Neural cell (in vitro differentiated cells): Measurements from ENCODE around the gene RUNX1. TPM values are rescaled to one million over a fixed set of nuclear protein-coding genes. Genes with fewer than 3 reads are reported as not detected.

Experiments used
- H2AFZ ChIP-seq: fragments of 200-600, 300-800 bp; sonication (generic), shearing (Covaris generic); 2 replicates; pipeline ENCODE4 v1.6.0; 2014; ENCODE audit warnings: low read depth, mild to moderate bottlenecking, antibody characterized with exemption, low read length, moderate library complexity
- H3F3A ChIP-seq: fragments of 200-600 bp; shearing (Covaris generic); 2 replicates; pipeline ENCODE4 v1.6.1; 2016; ENCODE audit warnings: mild to moderate bottlenecking, moderate library complexity, mixed read lengths, antibody characterized with exemption, low read length; ENCODE audit not compliant: insufficient read depth, poor library complexity, severe bottlenecking
- H3K27ac ChIP-seq: fragments of 200-600, 300-800 bp; sonication (generic), shearing (Covaris generic); 2 replicates; pipeline ENCODE4 v1.5.1; 2014; ENCODE audit warnings: mild to moderate bottlenecking, low read length, moderate library complexity
- H3K27me3 ChIP-seq: fragments of 300-800, 200-600 bp; sonication (generic), shearing (Covaris generic); 2 replicates; pipeline ENCODE4 v1.6.0; 2014; ENCODE audit warnings: mild to moderate bottlenecking, low read depth, low read length, moderate library complexity; ENCODE audit not compliant: insufficient read depth
- H3K36me3 ChIP-seq: fragments of 300-800, 200-600 bp; sonication (generic), shearing (Covaris generic); 2 replicates; pipeline ENCODE4 v1.5.1; 2014; ENCODE audit warnings: mild to moderate bottlenecking, antibody characterized with exemption, low read length, moderate library complexity; ENCODE audit not compliant: insufficient read depth
- H3K4me2 ChIP-seq: fragments of 300-800, 200-600 bp; sonication (generic), shearing (Covaris generic); 2 replicates; pipeline ENCODE4 v1.6.0; 2014; ENCODE audit warnings: mild to moderate bottlenecking, low read length
- H3K4me3 ChIP-seq: fragments of 300-800, 200-600 bp; sonication (generic), shearing (Covaris generic); 2 replicates; pipeline ENCODE4 v1.5.1; 2014; ENCODE audit warnings: mild to moderate bottlenecking, low read length, moderate library complexity
- H3K79me2 ChIP-seq: fragments of 200-600 bp; shearing (Covaris generic); replicated peaks from 2 replicates; pipeline ENCODE4 v1.6.0; 2014; ENCODE audit warnings: mild to moderate bottlenecking, low read length, moderate library complexity; ENCODE audit not compliant: insufficient read depth
- H3K9ac ChIP-seq: fragments of 300-800, 200-600 bp; sonication (generic), shearing (Covaris generic); 2 replicates; pipeline ENCODE4 v1.6.1; 2016; ENCODE audit warnings: mild to moderate bottlenecking, low read length, mixed read lengths
- H3K9me2 ChIP-seq: fragments of 200-600 bp; shearing (Covaris generic); 2 replicates; pipeline ENCODE4 v1.6.1; 2016; ENCODE audit warnings: mild to moderate bottlenecking, low read length, mixed read lengths; ENCODE audit not compliant: insufficient read depth
- H3K9me3 ChIP-seq: fragments of 200-600, 300-800 bp; sonication (generic), shearing (Covaris generic); 2 replicates; pipeline ENCODE4 v1.6.1; 2016; ENCODE audit warnings: mild to moderate bottlenecking, mixed run types, low read length, moderate library complexity, mixed read lengths
- H4K20me1 ChIP-seq: fragments of 200-600 bp; shearing (Covaris generic); 2 replicates; pipeline ENCODE4 v1.6.1; 2016; ENCODE audit warnings: mild to moderate bottlenecking, mixed run types; ENCODE audit not compliant: insufficient read depth
- CTCF ChIP-seq: fragments of 450-650 bp; IDR thresholded peaks from 2 replicates; pipeline ENCODE4 v1.5.1; 2014; ENCODE audit warnings: antibody characterized with exemption, mild to moderate bottlenecking, moderate library complexity; ENCODE audit not compliant: poor library complexity, severe bottlenecking
- EP300 ChIP-seq: fragments of 450-650 bp; conservative IDR thresholded peaks from 2 replicates; pipeline ENCODE4 v1.6.1; 2014; ENCODE audit warnings: antibody characterized with exemption, mild to moderate bottlenecking, moderate library complexity; ENCODE audit not compliant: poor library complexity, severe bottlenecking
- EZH2 ChIP-seq: fragments of 200-600, 300-800 bp; shearing (Covaris generic), sonication (generic); IDR thresholded peaks from 2 replicates; pipeline ENCODE4 v1.6.1; 2014; ENCODE audit warnings: antibody characterized with exemption, low read length, borderline replicate concordance, mild to moderate bottlenecking; ENCODE audit not compliant: insufficient read depth, poor library complexity, severe bottlenecking
- MXI1 ChIP-seq: fragments of 450-650 bp; conservative IDR thresholded peaks from 2 replicates; pipeline ENCODE4 v1.6.1; 2014; ENCODE audit warnings: antibody characterized with exemption, mild to moderate bottlenecking; ENCODE audit not compliant: poor library complexity, severe bottlenecking
- POLR2AphosphoS5 ChIP-seq: IDR thresholded peaks from 2 replicates; pipeline ENCODE4 v1.6.1; 2012
- RAD21 ChIP-seq: fragments of 450-650 bp; conservative IDR thresholded peaks from 2 replicates; pipeline ENCODE4 v1.6.1; 2014; ENCODE audit warnings: antibody characterized with exemption, mild to moderate bottlenecking, moderate library complexity
- REST ChIP-seq: IDR thresholded peaks from 2 replicates; pipeline ENCODE4 v1.6.1; 2012; ENCODE audit warnings: borderline replicate concordance
- SMC3 ChIP-seq: fragments of 450-650 bp; conservative IDR thresholded peaks from 2 replicates; pipeline ENCODE4 v1.6.1; 2014; ENCODE audit warnings: antibody characterized with exemption, mild to moderate bottlenecking, moderate library complexity; ENCODE audit not compliant: poor library complexity
- TAF1 ChIP-seq: IDR thresholded peaks from 2 replicates; pipeline ENCODE4 v1.6.1; 2012; ENCODE audit warnings: low read depth
- polyA plus RNA-seq: library from polyadenylated mRNA; depleted of rRNA; stranded (reverse); fragments of >200 nt; gene quantifications from 2 replicates; pipeline ENCODE4 v1.2.3, GENCODE V29; 2014

The RUNX1 gene
- polyA plus RNA-seq, 1 donor from 2014 or later: not detected

- TF ChIP-seq EZH2 (no peak), TAF1 (no peak), EP300 (no peak), POLR2AphosphoS5 (no peak), REST (no peak), CTCF (no peak), SMC3 (no peak), MXI1 (no peak), RAD21 (no peak)
- Histone ChIP-seq H3K36me3 (no peaks in the 10 kb centered on the region), H3K4me3 (no peak overlapping the region), H3K27me3 (no peaks in the 10 kb centered on the region), H3K79me2 (no peaks in the 10 kb centered on the region), H3F3A (no peaks in the 10 kb centered on the region), H3K27ac (no peak overlapping the region), H3K9me2 (no peaks in the 10 kb centered on the region), H3K4me2 (no peak overlapping the region), H4K20me1 (no peaks in the 10 kb centered on the region), H3K9me3 (no peaks in the 10 kb centered on the region), H3K9ac (no peak overlapping the region), H2AFZ (no peak overlapping the region)
Measured at GRCh38 chr21:34991366-34991957, 57.6 kb downstream of the RUNX1 start.

- Histone ChIP-seq H2AFZ (no peak overlapping the region), H3K4me2 (no peak overlapping the region), H3K27ac (no peak overlapping the region), H3K9me2 (no peaks in the 10 kb centered on the region), H3K27me3 (no peaks in the 10 kb centered on the region), H3K79me2 (no peaks in the 10 kb centered on the region), H3F3A (no peaks in the 10 kb centered on the region), H3K9me3 (no peaks in the 10 kb centered on the region), H3K36me3 (no peaks in the 10 kb centered on the region), H3K9ac (no peak overlapping the region), H4K20me1 (no peaks in the 10 kb centered on the region), H3K4me3 (no peak overlapping the region)
- TF ChIP-seq RAD21: no peak
- TF ChIP-seq REST: no peak
- TF ChIP-seq POLR2AphosphoS5: no peak
- no peak for TF ChIP-seq EP300
- no peak for TF ChIP-seq TAF1
- TF ChIP-seq MXI1: no peak
- no peak for TF ChIP-seq SMC3
- TF ChIP-seq CTCF: no peak
- TF ChIP-seq EZH2: no peak
Measured at GRCh38 chr21:34990842-34991241, 58.3 kb downstream of the RUNX1 start.
